Measurements from ENCODE around the gene PLCL1.

DNA sequence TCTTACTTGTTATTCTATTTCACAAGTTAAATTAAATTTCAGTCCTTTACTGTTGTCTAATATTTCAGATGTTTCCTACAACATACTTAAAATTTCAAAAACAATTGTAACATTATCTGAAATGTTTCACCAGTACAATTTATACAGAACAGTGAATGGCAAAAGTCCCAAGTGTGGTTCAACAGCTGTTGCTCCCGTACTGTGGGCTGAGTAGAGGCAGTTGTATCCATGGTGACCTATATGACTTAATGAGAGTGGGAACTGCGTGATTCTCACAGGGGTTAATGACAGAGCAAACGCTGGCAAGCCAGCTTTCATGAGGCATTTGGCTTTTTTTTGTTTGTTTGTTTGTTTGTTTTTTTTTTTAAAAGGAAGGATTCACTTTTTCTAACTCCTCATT lies 5.3 kb upstream of the PLCL1 start:
- TF ChIP-seq POLR2A (IDR thresholded peaks at IDR 0.05) = no peak
- no peak for TF ChIP-seq CTCF (IDR thresholded peaks at IDR 0.05)

Data from prostate gland (tissue), 2 donors.